Mammary epithelial cell (primary cell): ENCODE data around the gene ZNF292.

Source experiments
- CTCF ChIP-seq, 2 donors: IDR thresholded peaks in 1 of 2; conservative IDR thresholded peaks in 1 of 2; 2 replicates each; pipeline ENCODE4 v1.5.1; 2011 to 2012; ENCODE audit warnings: inconsistent platforms in 2 of 2, low read length in 2 of 2, mild to moderate bottlenecking in 2 of 2, control low read depth in 1 of 2, low read depth in 1 of 2; ENCODE audit not compliant: insufficient read depth in 1 of 2; ENCODE audit errors: extremely low read depth in 1 of 2
- EZH2 ChIP-seq: IDR thresholded peaks from 2 replicates; pipeline ENCODE4 v1.6.1; 2012; ENCODE audit warnings: low read length, inconsistent platforms, borderline replicate concordance

DNA sequence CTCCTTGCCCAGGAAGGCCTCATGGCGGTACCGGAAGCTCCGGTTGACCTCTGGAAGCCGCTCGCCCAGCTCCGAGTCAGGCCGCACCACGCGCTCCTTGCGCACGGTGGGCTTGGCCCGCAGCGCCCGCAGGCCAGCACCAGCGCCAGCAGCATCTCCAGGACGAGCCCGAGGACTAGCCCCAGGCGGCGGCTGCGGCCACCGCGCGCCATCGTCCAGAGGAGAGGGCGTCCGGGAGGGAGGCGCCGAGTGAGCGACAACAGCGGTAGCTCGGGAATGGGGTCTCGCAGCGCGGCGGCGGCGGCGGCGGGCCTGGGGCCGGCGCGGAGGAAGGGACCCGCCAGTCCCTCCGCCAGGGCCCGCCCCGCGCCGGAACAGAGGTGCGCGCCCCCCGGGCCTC, 32.9 kb upstream of the ZNF292 start:
- no peak for TF ChIP-seq CTCF (conservative IDR thresholded peaks at IDR 0.05 in 1 of 2, IDR thresholded peaks at IDR 0.05 in 1 of 2; ENCODE audit: extremely low read depth in 1 of 2, insufficient read depth in 1 of 2, low read depth in 1 of 2, low read length in 2 of 2)
- TF ChIP-seq EZH2: no peak
